ENCODE data around the gene DIS3L2. TPM values are rescaled to one million over a fixed set of nuclear protein-coding genes. Genes with fewer than 3 reads are reported as not detected.

DIS3L2 gene
- total and polyA plus RNA-seq, 2 of the 8 experiments (the other 6 are each of a cell fraction or from before 2014, with no cell fraction given) = 11.5 to 21.6 TPM

DNA sequence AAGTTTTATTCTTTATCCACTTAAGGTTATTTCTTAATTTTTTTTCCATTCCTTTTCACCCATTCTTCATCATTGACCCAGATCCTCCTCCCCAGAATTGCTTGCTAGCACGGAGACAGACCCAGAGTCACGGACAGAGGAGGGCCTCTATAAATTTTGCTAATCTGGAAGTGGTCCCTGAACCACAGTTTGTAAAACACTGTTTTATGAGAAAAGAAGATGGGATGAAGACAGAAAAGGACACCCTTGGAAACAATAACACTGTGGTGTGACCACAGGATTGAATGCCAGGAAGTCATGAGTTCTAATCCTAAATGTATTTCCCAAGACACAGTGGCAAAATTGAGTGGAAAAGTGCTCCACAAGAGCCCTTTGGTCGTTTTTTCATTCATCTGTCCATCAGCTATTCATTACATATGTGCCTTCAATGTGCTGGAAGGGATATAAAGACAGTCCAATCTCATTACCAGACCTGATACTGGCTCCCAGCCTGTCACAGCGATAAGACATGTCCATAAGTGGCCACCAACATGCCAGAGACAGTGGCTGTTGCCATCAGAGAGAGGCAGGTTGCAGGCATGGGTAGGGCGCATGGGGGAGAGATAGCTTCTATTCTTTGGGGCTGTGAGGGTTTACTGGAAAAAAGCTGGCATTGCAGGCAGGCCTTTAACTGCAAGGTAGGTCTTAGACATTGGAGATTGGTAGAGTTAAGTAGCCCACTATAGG is 241.8 kb downstream of the DIS3L2 start (continued):
- no peak for TF ChIP-seq ATF2 (IDR thresholded peaks at IDR 0.05; ENCODE audit: low read length)
- no peak for TF ChIP-seq SRF (IDR thresholded peaks at IDR 0.05; ENCODE audit: low read depth, low read length)
- no peak for TF ChIP-seq RAD21 (IDR thresholded peaks at IDR 0.05 in 1 of 2, conservative IDR thresholded peaks at IDR 0.05 in 1 of 2; ENCODE audit: low read depth in 2 of 2, low read length in 2 of 2)
- TF ChIP-seq BACH1 (IDR thresholded peaks at IDR 0.05; ENCODE audit: low read length) = no peak
- no peak for TF ChIP-seq CTBP2 (IDR thresholded peaks at IDR 0.05; ENCODE audit: borderline replicate concordance, insufficient read depth, insufficient read length, low read length)
- no peak for TF ChIP-seq GABPA (IDR thresholded peaks at IDR 0.05; ENCODE audit: borderline replicate concordance, insufficient read depth, low read length)
- TF ChIP-seq EGR1 (IDR thresholded peaks at IDR 0.05; ENCODE audit: borderline replicate concordance, low read depth, low read length) = no peak
- no peak for TF ChIP-seq POLR2A (IDR thresholded peaks at IDR 0.05; ENCODE audit: control extremely low read depth in 1 of 2, low read depth in 2 of 2, low read length in 2 of 2)
- TF ChIP-seq GTF2F1 (IDR thresholded peaks at IDR 0.05; ENCODE audit: borderline replicate concordance, low read depth, low read length) = no peak
- no peak for TF ChIP-seq BRCA1 (IDR thresholded peaks at IDR 0.05; ENCODE audit: low read depth, low read length)

Data from H1 (cell line).